HCEC 1CT (cell line): ENCODE results near the gene WNT4.
A peak's percentile ranks its signal among the peaks of the same experiment; 100 is the strongest.

Experiments used
- DNase-seq: peaks from one replicate; pipeline ENCODE4 v3.0.0-alpha.2; 2017

Gene WNT4

GRCh38 chr1:22163137-22163536 lies 20.2 kb upstream of the WNT4 start:
- no peak for DNase-seq

DNA sequence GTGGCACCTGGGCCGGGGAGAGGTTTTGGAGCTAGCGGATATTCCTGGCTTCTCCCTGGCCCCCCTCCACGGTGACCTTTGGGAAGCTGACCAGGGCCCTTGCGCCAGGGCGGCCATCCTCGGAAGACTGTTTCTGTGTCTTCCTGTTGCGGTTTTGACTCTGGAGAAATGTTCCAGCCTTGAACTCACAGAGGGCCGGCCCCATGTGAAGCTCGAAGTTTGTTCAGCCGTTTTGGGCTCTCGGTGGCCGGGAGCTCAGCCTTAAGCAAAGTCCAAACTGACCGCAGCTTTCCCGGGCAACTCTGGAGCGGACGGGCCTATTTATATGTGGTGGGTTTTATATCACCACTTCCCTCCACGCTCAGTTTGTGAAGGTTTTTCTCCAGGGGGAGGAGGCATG lies 17.0 kb upstream of the WNT4 start:
- DNase-seq = no peak

- no peak for DNase-seq
Measured at GRCh38 chr1:22158654-22159053, 15.8 kb upstream of the WNT4 start.

GRCh38 chr1:22157359-22157966 lies 14.6 kb upstream of the WNT4 start:
- no peak for DNase-seq

GRCh38 chr1:22155517-22155916 lies 12.6 kb upstream of the WNT4 start:
- no peak for DNase-seq

DNA sequence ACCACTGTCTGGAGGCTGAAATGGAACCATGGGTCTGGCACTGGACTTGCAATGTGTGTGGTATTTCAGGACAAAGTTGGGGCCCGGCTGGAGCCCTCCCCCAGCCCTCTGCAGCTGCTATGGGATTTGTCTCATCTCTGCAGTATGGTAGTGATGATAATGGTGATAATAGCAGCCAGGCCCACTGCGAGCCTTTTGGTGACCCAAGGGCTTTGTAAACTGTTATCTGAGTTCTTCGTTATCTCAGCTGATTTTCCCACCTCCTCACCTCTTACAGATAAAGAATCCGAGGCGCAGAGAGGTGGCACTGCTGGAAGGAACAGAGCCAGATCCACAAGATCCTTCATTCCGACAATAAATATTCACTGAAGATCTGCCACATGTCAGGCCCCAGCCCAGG lies 11.7 kb upstream of the WNT4 start:
- no peak for DNase-seq

DNA sequence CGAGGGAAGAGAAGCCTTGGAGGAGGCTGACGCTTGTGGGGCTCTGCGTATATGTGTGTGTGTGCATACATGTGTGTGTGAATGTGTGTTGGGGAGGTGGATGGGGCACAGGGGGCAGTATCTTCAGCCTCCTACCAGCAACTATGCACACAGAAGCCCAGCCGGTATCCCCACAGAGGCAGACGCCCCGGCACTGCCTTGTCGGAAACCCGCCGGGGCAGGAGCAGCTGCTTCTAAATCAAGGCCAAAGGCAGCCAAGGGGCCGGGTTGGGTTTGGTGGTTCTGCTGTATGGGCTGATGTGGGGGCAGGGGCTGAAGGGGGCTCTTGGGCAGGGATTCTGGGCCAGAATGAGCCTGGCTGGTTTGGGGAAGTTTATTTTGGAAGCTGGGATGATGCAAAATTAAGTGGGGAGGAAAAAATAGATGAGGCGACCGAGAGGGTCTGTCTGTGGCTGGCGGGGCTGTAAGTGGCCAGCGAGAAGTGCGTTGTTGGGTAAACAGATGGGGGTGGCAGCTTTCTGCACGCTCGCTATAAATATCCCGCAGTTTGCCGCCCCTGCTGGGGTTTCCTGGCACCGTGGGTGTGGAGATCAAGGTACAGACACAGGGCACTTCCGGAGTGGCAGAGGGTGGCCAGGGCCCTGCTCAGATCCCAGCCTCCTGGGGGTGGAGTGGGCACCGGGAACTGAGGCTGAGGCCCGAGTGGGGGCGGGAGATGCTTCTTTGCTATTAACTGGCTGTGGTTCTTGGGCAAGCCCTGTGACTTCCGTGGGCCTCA lies 11.0 kb upstream of the WNT4 start:
- DNase-seq = no peak

DNA sequence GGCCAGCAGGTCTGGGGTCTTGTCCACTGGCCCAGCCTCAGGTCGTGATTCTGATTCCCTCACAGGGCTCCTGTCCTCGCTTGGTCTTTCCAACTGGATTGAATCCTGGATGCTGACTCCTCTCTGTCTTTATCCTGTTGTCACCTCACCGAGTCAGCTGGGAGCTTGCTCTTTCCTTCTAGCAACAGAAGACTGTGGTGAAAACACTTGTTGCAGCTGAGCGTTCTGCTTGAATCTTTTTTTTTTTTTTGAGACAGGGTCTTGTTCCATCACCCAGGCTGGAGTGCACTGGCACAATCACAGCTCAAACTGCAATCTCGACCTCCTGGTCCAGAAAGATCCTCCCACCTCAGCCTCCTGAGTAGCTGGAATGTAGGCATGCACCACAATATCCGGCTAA lies 8.0 kb upstream of the WNT4 start:
- DNase-seq = no peak

GRCh38 chr1:22142315-22143064 lies 407 bp downstream of the WNT4 start:
- DNase-seq = no peak

- no peak for DNase-seq
Measured at GRCh38 chr1:22141554-22142314, 1.2 kb downstream of the WNT4 start.

GRCh38 chr1:22140694-22141093 lies 2.2 kb downstream of the WNT4 start:
- DNase-seq = no peak

- DNase-seq = no peak
Measured at GRCh38 chr1:22139817-22140216, 3.1 kb downstream of the WNT4 start.

DNA sequence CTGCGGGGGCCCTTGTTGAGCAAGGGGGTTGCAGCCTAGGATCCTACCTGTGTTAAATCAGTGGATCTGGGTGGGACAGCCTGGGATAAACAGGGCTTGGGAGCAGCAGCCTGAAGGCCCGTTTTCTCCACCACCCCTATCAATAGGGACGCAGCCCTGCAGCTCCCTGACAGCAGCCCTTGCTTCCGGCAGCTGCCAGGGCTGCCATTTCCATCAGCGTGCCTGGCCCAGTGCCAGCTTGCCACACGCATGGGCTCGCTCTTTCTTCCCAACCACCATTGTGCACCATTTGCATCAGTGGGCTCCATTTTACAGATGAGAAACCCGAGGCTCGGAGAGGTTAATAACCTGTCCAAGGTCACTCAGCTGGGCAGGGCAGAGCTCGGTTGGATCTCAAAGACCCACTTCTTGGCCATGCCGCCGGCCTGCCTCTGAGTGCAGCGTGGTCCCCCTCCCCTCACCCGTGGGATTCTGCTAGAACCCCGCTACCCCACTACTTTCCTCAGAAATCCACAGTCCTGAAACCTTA lies 3.8 kb downstream of the WNT4 start:
- DNase-seq = no peak

- DNase-seq = peak; percentile 20
Measured at GRCh38 chr1:22137004-22137720, 5.7 kb downstream of the WNT4 start.

GRCh38 chr1:22133931-22134324 lies 9.0 kb downstream of the WNT4 start:
- DNase-seq = no peak

DNA sequence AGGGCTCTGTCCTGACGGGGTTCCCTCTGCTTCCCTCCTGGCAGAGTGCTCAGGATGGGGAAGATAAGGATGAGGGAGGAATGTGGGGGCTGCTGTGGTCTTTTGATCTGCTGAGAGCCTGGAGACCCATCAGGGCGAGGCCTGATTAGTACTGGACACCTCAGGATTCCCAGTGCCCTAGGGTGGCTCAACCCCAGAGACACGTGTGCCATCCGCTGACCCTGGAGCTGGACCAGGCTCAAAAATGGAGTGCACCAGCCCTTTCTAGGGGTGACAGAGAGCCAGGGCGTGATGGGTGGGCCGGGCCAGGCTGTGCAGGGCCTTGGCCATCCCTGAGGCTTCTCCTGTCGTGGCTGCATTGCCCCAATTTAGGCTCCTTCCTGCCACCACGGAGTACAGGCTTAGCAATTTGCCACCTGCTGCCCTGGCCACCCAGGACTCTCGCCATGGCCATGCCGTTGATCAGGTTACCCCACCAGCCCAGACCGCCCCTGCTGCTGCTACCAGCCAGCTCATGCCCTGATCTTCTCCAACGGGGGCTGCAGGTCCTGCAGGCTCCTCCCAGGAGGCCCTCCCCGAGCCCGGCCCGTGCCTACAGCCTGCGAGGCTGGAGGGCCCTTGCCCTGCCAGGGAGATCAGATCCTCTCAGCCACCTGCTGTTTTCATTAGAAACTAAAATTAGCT lies 9.5 kb downstream of the WNT4 start:
- no peak for DNase-seq

- peak; percentile 45 for DNase-seq
Measured at GRCh38 chr1:22132517-22133235, 10.2 kb downstream of the WNT4 start.

DNA sequence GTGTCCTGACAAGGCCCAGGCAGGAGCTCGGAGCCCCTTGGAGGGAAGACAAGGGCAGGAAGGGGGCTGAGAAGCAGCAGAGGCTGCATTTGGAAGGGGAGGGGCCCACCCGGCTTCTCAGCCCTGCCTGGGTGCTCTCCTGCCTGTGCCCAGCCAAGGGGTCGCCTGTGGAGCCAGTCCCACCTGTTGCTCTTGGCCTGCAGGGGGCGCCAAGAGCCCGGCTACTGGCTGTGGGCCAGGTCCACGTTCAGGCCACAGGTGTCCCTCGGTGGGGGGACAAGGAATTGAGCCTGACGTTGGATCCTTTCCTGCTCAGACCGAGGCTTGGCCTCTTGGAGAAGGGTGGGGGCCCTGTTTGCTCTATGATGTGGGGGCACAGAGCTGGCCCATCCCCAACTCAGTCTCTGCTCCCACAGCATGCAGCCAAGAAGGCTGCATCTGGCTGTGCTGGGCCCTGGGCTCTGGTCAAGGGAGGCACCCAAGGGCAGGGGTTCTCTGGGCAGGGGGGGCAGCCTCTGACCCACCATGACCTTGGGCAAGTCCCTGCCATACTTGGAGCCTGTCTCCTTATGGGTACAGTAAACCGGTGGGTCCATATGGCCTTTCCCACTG lies 10.9 kb downstream of the WNT4 start:
- DNase-seq = no peak

DNA sequence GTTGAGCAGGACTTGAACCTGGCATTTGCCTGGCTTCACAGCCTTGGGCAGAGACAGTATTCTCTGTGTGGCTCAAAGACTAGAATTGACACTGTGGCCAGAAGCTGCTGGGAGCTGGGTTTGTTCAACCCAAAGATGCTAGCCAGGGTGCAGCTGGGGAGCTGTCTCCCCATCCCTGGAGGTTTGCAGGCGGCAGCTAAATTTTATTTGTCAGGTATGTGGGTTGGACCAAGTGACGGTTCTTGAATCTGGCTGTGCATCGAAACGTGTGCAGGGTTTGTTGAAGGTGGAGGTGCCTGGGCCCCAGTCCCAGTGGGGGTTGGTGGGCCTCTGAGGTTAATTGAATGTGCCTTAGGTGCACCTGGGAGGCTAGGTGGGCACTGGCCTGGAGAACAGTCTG lies 11.8 kb downstream of the WNT4 start:
- no peak for DNase-seq

DNA sequence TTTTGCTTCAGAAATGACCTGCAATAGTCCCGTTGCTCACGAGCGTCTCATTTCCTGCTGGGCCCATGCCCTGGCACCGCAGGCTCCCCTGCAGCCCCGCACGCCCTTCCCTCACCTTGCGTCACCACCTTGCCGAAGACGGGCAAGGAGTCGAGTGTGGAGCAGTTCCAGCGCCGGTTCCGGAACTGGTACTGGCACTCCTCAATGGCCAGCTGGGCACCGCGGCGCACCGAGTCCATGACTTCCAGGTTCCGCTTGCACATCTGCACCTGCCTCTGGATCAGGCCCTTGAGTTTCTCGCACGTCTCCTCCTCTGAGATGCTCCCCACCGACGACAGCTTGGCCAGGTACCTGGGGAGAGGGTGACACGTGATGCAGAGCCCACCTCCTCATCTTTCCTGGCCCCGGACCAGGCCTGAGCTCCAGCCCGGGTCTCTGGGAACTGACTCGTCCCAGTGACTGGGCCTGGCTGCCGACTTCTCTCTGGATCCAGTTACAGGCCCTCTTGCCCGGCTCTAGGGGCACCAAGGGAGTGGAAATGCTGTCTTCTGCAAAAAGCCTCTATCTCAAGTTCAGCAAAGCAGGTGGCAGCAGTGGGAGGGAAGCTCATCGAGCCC lies 13.3 kb downstream of the WNT4 start:
- DNase-seq = no peak
